DOHH2 (cell line): ENCODE data around the gene TMCO5A.

Experiments
- CTCF ChIP-seq: fragments of 200-600 bp; sonication (generic); IDR thresholded peaks from one replicate; pipeline ENCODE4 v1.5.1; 2014; ENCODE audit warnings: antibody characterized with exemption, mild to moderate bottlenecking, low read depth, low read length; ENCODE audit not compliant: poor library complexity, severe bottlenecking
- EZH2phosphoT487 ChIP-seq: fragments of 200-600 bp; sonication (generic); IDR thresholded peaks from 2 replicates; pipeline ENCODE4 v1.6.1; 2017; ENCODE audit warnings: borderline replicate concordance, mild to moderate bottlenecking, antibody characterized with exemption, low read length, moderate library complexity, mixed read lengths

GRCh38 chr15:37902126-37902525 is 32.3 kb upstream of the TMCO5A start:
- TF ChIP-seq CTCF, result no peak
- TF ChIP-seq EZH2phosphoT487, result no peak
